Neuronal stem cell (in vitro differentiated cells): ENCODE measurements around the gene TARBP2.
A peak's percentile ranks its signal among the peaks of the same experiment; 100 is the strongest.

Source experiments
- DNase-seq: peaks from one replicate; pipeline ENCODE4 v3.0.0-alpha.2; 2013; ENCODE audit warnings: low spot score
- H2AFZ ChIP-seq: one replicate; pipeline ENCODE4 v1.6.1; 2013; ENCODE audit warnings: mild to moderate bottlenecking, low read length, inconsistent platforms
- H2AK5ac ChIP-seq: 2 replicates; pipeline ENCODE4 v1.6.1; 2013; ENCODE audit warnings: low read depth, mild to moderate bottlenecking, inconsistent platforms, low read length, moderate library complexity, mixed read lengths
- H2BK120ac ChIP-seq: 2 replicates; pipeline ENCODE4 v1.6.1; 2013; ENCODE audit warnings: low read depth, mild to moderate bottlenecking, inconsistent platforms, low read length, moderate library complexity, mixed read lengths
- H2BK12ac ChIP-seq: one replicate; pipeline ENCODE4 v1.6.1; 2013; ENCODE audit warnings: low read length, inconsistent platforms
- H2BK15ac ChIP-seq: 2 replicates; pipeline ENCODE4 v1.6.1; 2013; ENCODE audit warnings: mild to moderate bottlenecking, low read length, inconsistent platforms, mixed read lengths
- H2BK5ac ChIP-seq: one replicate; pipeline ENCODE4 v1.6.1; 2013; ENCODE audit warnings: inconsistent platforms, mild to moderate bottlenecking, low read length, moderate library complexity
- H3K14ac ChIP-seq: one replicate; pipeline ENCODE4 v1.6.1; 2013; ENCODE audit warnings: low read length, inconsistent platforms
- H3K18ac ChIP-seq: 2 replicates; pipeline ENCODE4 v1.6.1; 2013; ENCODE audit warnings: low read length, inconsistent platforms
- H3K23ac ChIP-seq: 2 replicates; pipeline ENCODE4 v1.6.1; 2013; ENCODE audit warnings: low read depth, mild to moderate bottlenecking, mixed read lengths, low read length, inconsistent platforms; ENCODE audit not compliant: poor library complexity
- H3K27ac ChIP-seq: replicated peaks from 3 replicates; pipeline ENCODE4 v1.5.1; 2013; ENCODE audit warnings: low read length, inconsistent platforms
- H3K27me3 ChIP-seq, 3 experiments: 2 replicates each; pipeline ENCODE4 v1.6.1; 2013; ENCODE audit warnings: low read length in 3 of 3, mild to moderate bottlenecking in 2 of 3, inconsistent platforms in 1 of 3, low read depth in 1 of 3, mixed read lengths in 1 of 3, moderate library complexity in 1 of 3; ENCODE audit not compliant: control insufficient read depth in 3 of 3, insufficient read depth in 3 of 3
- H3K36me3 ChIP-seq, 2 donors: replicated peaks in 1 of 2; 2 replicates each; pipeline ENCODE4 v1.6.1; 2013; ENCODE audit warnings: low read length in 2 of 2; ENCODE audit not compliant: control insufficient read depth in 2 of 2, insufficient read depth in 2 of 2
- H3K4ac ChIP-seq: 2 replicates; pipeline ENCODE4 v1.6.1; 2013; ENCODE audit warnings: inconsistent platforms, mild to moderate bottlenecking, low read length, moderate library complexity
- H3K4me1 ChIP-seq, 2 donors: 1 replicate in 1 of 2; 2 replicates in 1 of 2; pipeline ENCODE4 v1.6.1; 2013; ENCODE audit warnings: low read length in 2 of 2, low read depth in 1 of 2; ENCODE audit not compliant: control insufficient read depth in 2 of 2, insufficient read depth in 1 of 2
- H3K4me2 ChIP-seq: one replicate; pipeline ENCODE4 v1.6.1; 2013; ENCODE audit warnings: mild to moderate bottlenecking, low read length, inconsistent platforms; ENCODE audit not compliant: insufficient read depth, poor library complexity, severe bottlenecking
- H3K4me3 ChIP-seq, 2 donors: 2 replicates each; pipeline ENCODE4 v1.5.1; 2013; ENCODE audit warnings: low read length in 2 of 2, mild to moderate bottlenecking in 2 of 2, inconsistent platforms in 1 of 2, moderate library complexity in 1 of 2
- H3K79me1 ChIP-seq: one replicate; pipeline ENCODE4 v1.6.1; 2013; ENCODE audit warnings: low read depth, mild to moderate bottlenecking, inconsistent platforms, low read length, moderate library complexity
- H3K9ac ChIP-seq: one replicate; pipeline ENCODE4 v1.6.1; 2013; ENCODE audit warnings: mild to moderate bottlenecking, low read depth, low read length, inconsistent platforms; ENCODE audit not compliant: poor library complexity
- H3K9me3 ChIP-seq, 2 donors: replicated peaks in 1 of 2; 2 replicates each; pipeline versions ENCODE3 to v1.6.1; 2013; ENCODE audit warnings: low read length in 2 of 2, mild to moderate bottlenecking in 2 of 2, inconsistent platforms in 1 of 2, low read depth in 1 of 2, mixed read lengths in 1 of 2, moderate library complexity in 1 of 2; ENCODE audit not compliant: control insufficient read depth in 2 of 2, insufficient read depth in 1 of 2
- H4K8ac ChIP-seq: one replicate; pipeline ENCODE4 v1.6.1; 2013; ENCODE audit warnings: low read depth, mild to moderate bottlenecking, inconsistent platforms, low read length, moderate library complexity
- H4K91ac ChIP-seq: one replicate; pipeline ENCODE4 v1.6.1; 2013; ENCODE audit warnings: low read length, low read depth, mild to moderate bottlenecking, inconsistent platforms; ENCODE audit not compliant: poor library complexity
- WGBS, 2 donors: extraction: QIAGEN DNeasy Blood & Tissue Kit; methylation state at CpG; one replicate each; pipeline ENCODE4 v1.1.7; 2013; ENCODE audit warnings: missing lambda C conversion rate in 2 of 2, mixed read lengths in 1 of 2; ENCODE audit not compliant: insufficient read length in 2 of 2, insufficient replicate concordance in 1 of 2; ENCODE audit errors: extremely low coverage in 2 of 2; 5-methylcytosine and 5-hydroxymethylcytosine counted together

The TARBP2 gene

GRCh38 chr12:53483225-53483978, 17.7 kb upstream of the TARBP2 start:
- no peak overlapping the region for H3K9ac ChIP-seq
- H3K27me3 ChIP-seq, result no peaks in the 10 kb centered on the region
- H3K4ac ChIP-seq, result no peak overlapping the region
- H2BK120ac ChIP-seq, result no peak overlapping the region
- H3K9me3 ChIP-seq, result no peaks in the 10 kb centered on the region
- no peak overlapping the region for H4K91ac ChIP-seq
- H4K8ac ChIP-seq, result no peak overlapping the region
- H3K4me1 ChIP-seq, result peaks cover 5 to 13% of the 10 kb centered on the region in 2 donors
- no peak overlapping the region for H3K14ac ChIP-seq
- H3K36me3 ChIP-seq, result peaks cover 65 to 97% of the 10 kb centered on the region in 2 donors
- no peak overlapping the region for H2BK5ac ChIP-seq
- no peak overlapping the region for H3K4me3 ChIP-seq
- no CpG with 5 or more reads among the region's 9 CpGs for WGBS, 2 donors
- no peak overlapping the region for H2AFZ ChIP-seq
- no peak overlapping the region for H2BK12ac ChIP-seq
- no peak overlapping the region for H2AK5ac ChIP-seq
- H3K4me2 ChIP-seq, result no peak overlapping the region
- peak overlapping the region; percentile 25 for H3K27ac ChIP-seq
- no peak for DNase-seq
- no peak overlapping the region for H3K18ac ChIP-seq
- peaks cover 3% of the 10 kb centered on the region for H3K79me1 ChIP-seq
- no peak overlapping the region for H2BK15ac ChIP-seq
- peak overlapping the region; percentile 50 for H3K23ac ChIP-seq

- Histone ChIP-seq H3K9ac (no peak overlapping the region), H2AFZ (no peak overlapping the region), H3K4me1 (peaks cover 3 to 11% of the 10 kb centered on the region in 2 donors), H3K9me3 (no peaks in the 10 kb centered on the region), H3K14ac (no peak overlapping the region), H3K4ac (no peak overlapping the region), H3K36me3 (peaks cover 63 to 91% of the 10 kb centered on the region in 2 donors), H3K27me3 (no peaks in the 10 kb centered on the region), H3K23ac (no peak overlapping the region), H3K79me1 (peaks cover 3% of the 10 kb centered on the region), H3K4me3 (no peak overlapping the region), H2BK15ac (no peak overlapping the region), H2BK5ac (no peak overlapping the region), H3K27ac (no peak overlapping the region), H3K4me2 (no peak overlapping the region), H4K91ac (no peak overlapping the region), H2AK5ac (no peak overlapping the region), H4K8ac (no peak overlapping the region), H2BK12ac (no peak overlapping the region), H2BK120ac (no peak overlapping the region), H3K18ac (no peak overlapping the region)
- WGBS, 2 donors, result no CpG with 5 or more reads among the region's 4 CpGs
- DNase-seq, result no peak
These were observed 17.1 kb upstream of the TARBP2 start for GRCh38 chr12:53483979-53484377.

DNA sequence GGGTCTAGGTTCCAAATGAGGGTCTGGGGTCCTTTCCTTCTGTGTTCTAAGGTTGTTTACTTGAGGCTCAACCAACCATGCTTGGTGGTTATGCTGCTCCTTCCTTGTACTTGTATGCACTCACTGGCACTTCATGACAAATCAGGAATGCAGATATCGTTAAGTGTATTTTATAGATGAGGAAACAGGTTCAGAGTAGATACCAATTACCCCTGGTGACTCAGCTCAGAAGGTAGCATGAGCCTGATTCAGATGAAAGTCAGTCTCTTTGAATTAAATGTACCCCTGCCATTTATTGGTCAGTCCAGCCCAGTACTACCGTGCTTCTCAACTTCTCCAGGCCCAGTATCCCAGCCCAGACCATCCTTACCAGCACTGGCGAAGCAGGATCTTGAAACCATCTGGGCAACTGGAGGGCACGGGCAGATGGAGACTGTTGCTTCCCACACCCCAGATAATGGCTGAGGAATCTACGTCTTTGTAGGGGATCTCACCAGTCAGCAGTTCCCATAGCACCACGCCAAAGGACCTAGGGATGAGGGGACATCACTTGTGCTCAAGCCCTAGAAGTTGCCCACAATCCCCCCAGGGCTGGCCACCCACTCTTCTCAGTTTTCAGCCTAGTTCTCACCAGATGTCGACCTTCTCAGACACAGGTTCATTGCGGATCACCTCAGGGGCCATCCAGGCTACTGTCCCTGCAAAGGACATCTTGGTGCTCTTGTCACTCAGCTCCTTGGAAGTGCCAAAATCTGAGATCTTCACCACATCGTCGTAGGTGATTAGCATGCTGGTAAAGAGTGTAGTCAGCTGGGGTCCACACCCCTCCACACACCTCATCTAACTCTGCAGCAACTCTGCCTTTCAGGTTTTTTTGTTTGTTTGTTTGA, 16.2 kb upstream of the TARBP2 start:
- Histone ChIP-seq H3K9me3 (no peaks in the 10 kb centered on the region), H3K18ac (no peak overlapping the region), H3K4me2 (no peak overlapping the region), H4K91ac (no peak overlapping the region), H3K36me3 (peaks cover 57 to 81% of the 10 kb centered on the region in 2 donors), H3K23ac (no peak overlapping the region), H3K4ac (no peak overlapping the region), H4K8ac (no peak overlapping the region), H3K4me3 (no peak overlapping the region), H3K4me1 (peaks cover 3 to 10% of the 10 kb centered on the region in 2 donors), H3K9ac (no peak overlapping the region), H2AK5ac (no peak overlapping the region), H3K79me1 (peaks cover 3% of the 10 kb centered on the region), H3K14ac (no peak overlapping the region), H3K27ac (no peak overlapping the region), H2AFZ (no peak overlapping the region), H2BK120ac (no peak overlapping the region), H2BK12ac (no peak overlapping the region), H3K27me3 (no peaks in the 10 kb centered on the region), H2BK15ac (no peak overlapping the region), H2BK5ac (no peak overlapping the region)
- no CpG with 5 or more reads among the region's 10 CpGs for WGBS, 2 donors
- DNase-seq, result no peak
